GM12874 (cell line): ENCODE measurements around the gene DNAL4.

Experiments used
- TF ChIP-seq, protein P1 (sequence below): IDR thresholded peaks from 2 replicates; pipeline ENCODE4 v1.5.1; 2011; ENCODE audit warnings: low read depth, mild to moderate bottlenecking, control low read depth, low read length, moderate library complexity; ENCODE audit not compliant: insufficient read depth

Gene DNAL4

GRCh38 chr22:38740754-38741153 lies 53.2 kb downstream of the DNAL4 start:
- TF ChIP-seq, protein P1, sequence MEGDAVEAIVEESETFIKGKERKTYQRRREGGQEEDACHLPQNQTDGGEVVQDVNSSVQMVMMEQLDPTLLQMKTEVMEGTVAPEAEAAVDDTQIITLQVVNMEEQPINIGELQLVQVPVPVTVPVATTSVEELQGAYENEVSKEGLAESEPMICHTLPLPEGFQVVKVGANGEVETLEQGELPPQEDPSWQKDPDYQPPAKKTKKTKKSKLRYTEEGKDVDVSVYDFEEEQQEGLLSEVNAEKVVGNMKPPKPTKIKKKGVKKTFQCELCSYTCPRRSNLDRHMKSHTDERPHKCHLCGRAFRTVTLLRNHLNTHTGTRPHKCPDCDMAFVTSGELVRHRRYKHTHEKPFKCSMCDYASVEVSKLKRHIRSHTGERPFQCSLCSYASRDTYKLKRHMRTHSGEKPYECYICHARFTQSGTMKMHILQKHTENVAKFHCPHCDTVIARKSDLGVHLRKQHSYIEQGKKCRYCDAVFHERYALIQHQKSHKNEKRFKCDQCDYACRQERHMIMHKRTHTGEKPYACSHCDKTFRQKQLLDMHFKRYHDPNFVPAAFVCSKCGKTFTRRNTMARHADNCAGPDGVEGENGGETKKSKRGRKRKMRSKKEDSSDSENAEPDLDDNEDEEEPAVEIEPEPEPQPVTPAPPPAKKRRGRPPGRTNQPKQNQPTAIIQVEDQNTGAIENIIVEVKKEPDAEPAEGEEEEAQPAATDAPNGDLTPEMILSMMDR, result no peak

DNA sequence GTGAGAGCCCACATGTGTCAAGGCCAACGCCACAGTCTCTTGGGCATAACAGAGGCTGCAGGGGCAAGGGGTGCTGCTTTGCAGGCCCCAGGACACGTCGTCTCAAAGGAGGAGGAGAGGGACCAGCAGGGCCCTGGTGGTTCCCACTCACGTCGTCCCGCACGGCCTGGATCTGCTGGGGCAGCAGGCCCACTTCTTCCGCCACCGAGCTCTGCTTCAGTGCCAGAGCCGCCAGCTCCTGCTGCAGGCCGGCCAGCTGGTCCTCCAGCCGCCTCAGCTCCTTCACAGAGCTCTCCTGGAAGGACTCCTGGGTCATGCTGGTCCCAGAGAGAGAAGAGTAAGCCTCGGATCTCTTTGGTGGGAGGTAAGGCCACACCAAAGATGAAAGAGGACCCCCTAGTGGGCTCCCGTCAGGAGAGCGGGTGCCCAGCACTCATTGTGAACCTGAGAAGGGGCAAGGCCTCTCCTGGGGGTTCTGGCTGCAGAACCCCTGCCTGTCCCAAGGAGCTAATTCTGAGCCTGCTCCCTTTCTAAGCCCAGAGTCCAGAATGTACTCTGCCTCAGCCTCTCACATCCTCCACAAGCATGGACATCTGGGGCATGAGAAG lies 53.7 kb downstream of the DNAL4 start:
- TF ChIP-seq, protein P1, result no peak

- TF ChIP-seq, protein P1, result no peak
These were observed 54.5 kb downstream of the DNAL4 start for GRCh38 chr22:38739300-38740055.

- TF ChIP-seq, protein P1, result no peak
These were observed 55.4 kb downstream of the DNAL4 start for GRCh38 chr22:38738475-38739070.

DNA sequence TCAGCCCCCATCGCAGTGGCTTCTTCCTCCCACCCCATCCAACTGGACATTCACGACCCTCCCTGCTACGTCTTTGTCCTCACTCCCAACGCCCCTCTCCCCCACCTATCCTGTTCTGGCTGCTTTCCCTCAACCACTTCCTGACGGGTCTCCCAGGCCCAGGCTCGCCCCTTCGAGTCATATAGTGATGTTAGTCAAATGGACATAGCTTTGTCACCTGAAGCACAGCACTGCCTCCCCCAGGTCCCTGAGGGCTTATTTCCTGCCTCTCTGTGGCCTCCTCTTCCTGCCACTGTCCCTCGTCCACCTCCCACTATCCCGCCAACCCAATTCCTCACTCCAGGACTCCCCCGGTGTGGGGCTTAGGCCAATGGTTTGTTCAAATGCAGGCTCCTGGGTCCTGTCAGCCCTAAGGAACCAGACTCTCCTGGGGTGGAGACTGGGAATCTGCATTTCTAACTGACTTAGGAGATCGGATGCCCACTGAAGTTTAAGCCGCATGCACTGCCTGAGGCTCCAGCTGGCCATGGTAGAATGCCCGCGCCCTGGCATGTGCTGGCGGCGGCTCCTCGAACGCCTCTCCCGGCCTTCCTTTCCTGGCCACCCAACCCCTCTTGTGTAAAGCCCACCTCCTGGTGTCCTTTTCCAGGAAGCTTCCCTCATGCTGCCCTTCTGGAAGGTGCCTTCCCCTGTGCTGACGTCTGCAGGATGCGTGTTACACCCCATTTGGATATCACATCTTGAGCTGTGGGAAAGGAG lies 56.5 kb downstream of the DNAL4 start:
- TF ChIP-seq, protein P1, result no peak

GRCh38 chr22:38736257-38736570 lies 57.7 kb downstream of the DNAL4 start:
- TF ChIP-seq, protein P1, result no peak
